Right ventricle myocardium inferior (tissue), 1 donor: Measurements from ENCODE around the gene SRSF10. TPM values are rescaled to one million over a fixed set of nuclear protein-coding genes. Genes with fewer than 3 reads are reported as not detected.

Source experiments
- ATAC-seq: fragments of 200-7000 bp; cut with Tn5 transposase; one replicate; pipeline ENCODE4 v1.9.1; 2020; ENCODE audit warnings: mild to moderate bottlenecking, moderate library complexity
- DNase-seq: peaks from one replicate; pipeline ENCODE4 v3.0.0; 2021; ENCODE audit errors: missing footprints
- intact Hi-C: fragments of 100-400 bp; cut with DNase I; formaldehyde crosslinking; loops from one replicate; pipeline ENCODE4 v1.11.0; 2022
- microRNA-seq: library from miRNA; unstranded; fragments of <30 nt; microRNA quantifications from one replicate; pipeline ENCODE4 v1.2.0, GENCODE V29; 2020
- total RNA-seq: library from RNA; stranded (reverse); fragmentation: NEBNext Ultra II Directional; extraction: Animal tissue kit (Norgen Biotek cat#: 25700); gene quantifications from one replicate; pipeline ENCODE4 v1.2.1, GENCODE V29; 2021
- donor health status: DM: no; HTN: yes; CAD: no; lungs with severe emphysema.

Gene SRSF10
- total RNA-seq, 1 donor from 2014 or later = 51.9 TPM

GRCh38 chr1:23923592-23924499, 56.3 kb downstream of the SRSF10 start:
- ATAC-seq (no peak), DNase-seq (no peak)
- intact Hi-C loops = no loop called here

GRCh38 chr1:23922321-23922943, 57.7 kb downstream of the SRSF10 start:
- no peak for ATAC-seq
- no peak for DNase-seq
- intact Hi-C loops = no loop called here

GRCh38 chr1:23916209-23917131, 63.7 kb downstream of the SRSF10 start:
- DNase-seq (no peak), ATAC-seq (peak; percentile 79)
- intact Hi-C loops = loop anchor here (5.0 to 10.0 kb wide), 2 partner anchors 104 to 362 kb away; partner anchors contain the start of gene ID3

- intact Hi-C loops = loop anchor here (5.0 to 10.0 kb wide), 2 partner anchors 103 to 361 kb away; partner anchors contain the start of gene ID3
Observed at GRCh38 chr1:23915466-23915865, 64.7 kb downstream of the SRSF10 start.

GRCh38 chr1:23914921-23915320, 65.2 kb downstream of the SRSF10 start:
- DNase-seq = no peak
- intact Hi-C loops = loop anchor here (5.0 to 10.0 kb wide), 2 partner anchors 103 to 360 kb away; partner anchors contain the start of gene ID3
- no peak for ATAC-seq

More at GRCh38 chr1:23915466-23915865, 64.7 kb downstream of the SRSF10 start:
- DNase-seq (no peak), ATAC-seq (no peak)

Small RNAs within 50 kb of the gene (microRNA-seq; reads per million reads assigned to microRNA genes)
- gene MIR378F = not detected

Other genes with a start within 250 kb of the SRSF10 start
- gene ELOA, start 236.9 kb downstream of the SRSF10 start, total RNA-seq = 37.7 TPM
- gene PITHD1, start 201.9 kb downstream of the SRSF10 start, total RNA-seq = 42.7 TPM
- gene LYPLA2, start 189.2 kb downstream of the SRSF10 start, total RNA-seq = 32.1 TPM
- 7.8 TPM for gene GALE, start 179.6 kb downstream of the SRSF10 start, total RNA-seq
- gene HMGCL, start 154.9 kb downstream of the SRSF10 start, total RNA-seq = 32.8 TPM
- 12.2 TPM for gene FUCA1, start 112.0 kb downstream of the SRSF10 start, total RNA-seq
- gene CNR2, start 67.0 kb downstream of the SRSF10 start, total RNA-seq = not detected
- gene PNRC2, start 20.5 kb downstream of the SRSF10 start, total RNA-seq = 85.8 TPM
- gene MYOM3, start 131.8 kb upstream of the SRSF10 start, total RNA-seq = 403 TPM
- 0.24 TPM for gene IL22RA1, start 162.8 kb upstream of the SRSF10 start, total RNA-seq
- gene IFNLR1, start 207.0 kb upstream of the SRSF10 start, total RNA-seq = 2.8 TPM